Upper lobe of left lung (tissue), 6 donors: ENCODE measurements around the gene TBC1D1. TPM values are rescaled to one million over a fixed set of nuclear protein-coding genes. Genes with fewer than 3 reads are reported as not detected.

Source experiments
- ATAC-seq, 2 donors: fragments of 200-7000 bp; cut with Tn5 transposase; one replicate each; pipeline ENCODE4 v1.9.1; 2022; ENCODE audit warnings: mild to moderate bottlenecking in 2 of 2, moderate library complexity in 2 of 2; ENCODE audit not compliant: low FRiP score in 2 of 2
- DNase-seq, 2 donors: peaks; one replicate each; pipeline ENCODE4 v3.0.0-alpha.2; 2019 to 2020
- H3K27ac ChIP-seq, 4 donors: fragments of 200-600 bp; sonication (generic); one replicate each; pipeline ENCODE4 v1.5.1; 2016 to 2019
- H3K27me3 ChIP-seq, 4 donors: fragments of 200-600 bp; sonication (generic); one replicate each; pipeline ENCODE4 v1.5.1; 2017 to 2019
- H3K36me3 ChIP-seq, 4 donors: fragments of 200-600 bp; sonication (generic); one replicate each; pipeline ENCODE4 v1.5.1; 2016 to 2019
- H3K4me1 ChIP-seq, 4 donors: fragments of 200-600 bp; sonication (generic); one replicate each; pipeline ENCODE4 v1.5.1; 2018 to 2019
- H3K4me3 ChIP-seq, 4 donors: fragments of 200-600 bp; sonication (generic); one replicate each; pipeline ENCODE4 v1.5.1; 2017 to 2019; ENCODE audit warnings: mild to moderate bottlenecking in 2 of 4, moderate library complexity in 1 of 4
- H3K9me3 ChIP-seq, 4 donors: fragments of 200-600 bp; sonication (generic); one replicate each; pipeline ENCODE4 v1.5.1; 2018 to 2019
- CTCF ChIP-seq, 6 experiments: fragments of 450-650 bp in 4 of 6; fragments of 200-600 bp in 2 of 6; sonication (generic) in 2 of 6; IDR thresholded peaks; one replicate each; pipeline ENCODE4 v1.5.1; 2016 to 2019; ENCODE audit warnings: antibody characterized with exemption in 6 of 6
- EP300 ChIP-seq, 4 donors: sonication (generic); formaldehyde crosslinking; IDR thresholded peaks; one replicate each; pipeline ENCODE4 v1.5.1; 2017; ENCODE audit warnings: antibody characterized with exemption in 4 of 4, control low read depth in 2 of 4
- POLR2A ChIP-seq, 4 donors: fragments of 450-650 bp; IDR thresholded peaks; one replicate each; pipeline ENCODE4 v1.5.1; 2016 to 2017; ENCODE audit warnings: antibody characterized with exemption in 4 of 4, mild to moderate bottlenecking in 2 of 4
- POLR2AphosphoS5 ChIP-seq, 2 donors: sonication (generic); formaldehyde crosslinking; IDR thresholded peaks; one replicate each; pipeline ENCODE4 v1.5.1; 2017; ENCODE audit warnings: antibody characterized with exemption in 2 of 2
- WGBS, 2 donors: methylation state at CpG; one replicate each; pipeline ENCODE4 v1.1.5; 2017 to 2018; 5-methylcytosine and 5-hydroxymethylcytosine counted together
- total RNA-seq, 6 donors: library from RNA; depleted of rRNA in 4 of 6; stranded (reverse); fragments of >200 nt in 4 of 6; gene quantifications; one replicate each; pipeline versions ENCODE4 v1.1.0 to v1.2.1, GENCODE V29; 2016 to 2021
- donor health status: DM: no; HTN: no; CAD: no; lungs with moderate emphysema.
- donor health status: DM: no; HTN: yes; CAD: no; lungs with severe emphysema.

Gene TBC1D1
- total RNA-seq, 6 donors from 2014 or later: 45.1 to 68.1 (median 58.0) TPM

- TF ChIP-seq POLR2A (IDR thresholded peaks at IDR 0.05): no peak
- no peak for TF ChIP-seq POLR2AphosphoS5 (IDR thresholded peaks at IDR 0.05)
- no peak for TF ChIP-seq CTCF (IDR thresholded peaks at IDR 0.05)
- TF ChIP-seq EP300 (IDR thresholded peaks at IDR 0.05): no peak
- Histone ChIP-seq H3K4me1 (peaks cover 36 to 52% (median 46%) of the 10 kb centered on the region in 4 donors), H3K36me3 (no peaks in the 10 kb centered on the region), H3K27ac (peak overlapping the region; percentile 27 to 76 (median 72)), H3K27me3 (no peaks in the 10 kb centered on the region), H3K4me3 (no peak overlapping the region), H3K9me3 (no peaks in the 10 kb centered on the region)
- DNase-seq: no peak
- ATAC-seq: no peak
- 84 to 87% methylated on average over 6 of the region's 6 CpGs for WGBS, 2 donors
These were observed 185.3 kb downstream of the TBC1D1 start for GRCh38 chr4:38076153-38076669.

- no peaks in the 10 kb centered on the region for H3K9me3 ChIP-seq
- H3K27ac ChIP-seq: peak overlapping the region in 3 of 4 donors; percentile 73 to 77 (median 74)
- WGBS, 2 donors: 89 to 90% methylated on average over 12 of the region's 12 CpGs
- H3K4me1 ChIP-seq: peaks cover 30 to 44% (median 40%) of the 10 kb centered on the region in 4 donors
- H3K27me3 ChIP-seq: no peaks in the 10 kb centered on the region
- ATAC-seq: no peak
- no peak overlapping the region for H3K4me3 ChIP-seq
- H3K36me3 ChIP-seq: no peaks in the 10 kb centered on the region
- no peak for DNase-seq
- TF ChIP-seq POLR2AphosphoS5 (IDR thresholded peaks at IDR 0.05) (no peak), EP300 (IDR thresholded peaks at IDR 0.05) (no peak), CTCF (IDR thresholded peaks at IDR 0.05) (no peak), POLR2A (IDR thresholded peaks at IDR 0.05) (no peak)
These were observed 187.1 kb downstream of the TBC1D1 start for GRCh38 chr4:38077791-38078489.

GRCh38 chr4:38078590-38079421, 187.9 kb downstream of the TBC1D1 start:
- 52 to 55% methylated on average over 7 of the region's 7 CpGs for WGBS, 2 donors
- TF ChIP-seq CTCF (IDR thresholded peaks at IDR 0.05) (no peak), POLR2AphosphoS5 (IDR thresholded peaks at IDR 0.05) (no peak), POLR2A (IDR thresholded peaks at IDR 0.05) (no peak), EP300 (IDR thresholded peaks at IDR 0.05) (no peak)
- H3K4me1 ChIP-seq: peaks cover 28 to 44% (median 38%) of the 10 kb centered on the region in 4 donors
- H3K9me3 ChIP-seq: no peaks in the 10 kb centered on the region
- no peaks in the 10 kb centered on the region for H3K27me3 ChIP-seq
- H3K27ac ChIP-seq: peak overlapping the region; percentile 66 to 77 (median 74)
- H3K36me3 ChIP-seq: no peaks in the 10 kb centered on the region
- no peak overlapping the region for H3K4me3 ChIP-seq
- no peak for ATAC-seq
- no peak for DNase-seq

GRCh38 chr4:38080061-38080974, 189.4 kb downstream of the TBC1D1 start:
- H3K9me3 ChIP-seq: no peaks in the 10 kb centered on the region
- H3K4me1 ChIP-seq: peaks cover 20 to 33% (median 27%) of the 10 kb centered on the region in 4 donors
- WGBS, 2 donors: 85 to 93% methylated on average over 14 of the region's 14 CpGs
- ATAC-seq (no peak), DNase-seq (no peak)
- peaks cover 0 to 8% (median 0%) of the 10 kb centered on the region in 4 donors for H3K36me3 ChIP-seq
- H3K27me3 ChIP-seq: no peaks in the 10 kb centered on the region
- no peak overlapping the region for H3K4me3 ChIP-seq
- H3K27ac ChIP-seq: peak overlapping the region in 1 of 4 donors; percentile 38
- TF ChIP-seq POLR2AphosphoS5 (IDR thresholded peaks at IDR 0.05): no peak
- no peak for TF ChIP-seq POLR2A (IDR thresholded peaks at IDR 0.05)
- no peak for TF ChIP-seq CTCF (IDR thresholded peaks at IDR 0.05)
- TF ChIP-seq EP300 (IDR thresholded peaks at IDR 0.05): no peak
